Activated gamma-delta T cell (primary cell): Measurements from ENCODE around the gene ZNF546.
"Not testable (repeated sequence)": the region's sequence is repeated elsewhere in the genome, so short reads cannot be mapped to it uniquely, and the experiment has no call there.

Experiments
- DNase-seq: peaks from one replicate; lab custom pipeline; 2025; lab: John Stamatoyannopoulos, UW
- total RNA-seq, 2 donors: gene quantifications; one replicate each; lab custom pipeline; 2026; lab: John Stamatoyannopoulos, UW

ZNF546 gene
- 28.2 to 35.4 reads per million in 2 donors for total RNA-seq

DNA sequence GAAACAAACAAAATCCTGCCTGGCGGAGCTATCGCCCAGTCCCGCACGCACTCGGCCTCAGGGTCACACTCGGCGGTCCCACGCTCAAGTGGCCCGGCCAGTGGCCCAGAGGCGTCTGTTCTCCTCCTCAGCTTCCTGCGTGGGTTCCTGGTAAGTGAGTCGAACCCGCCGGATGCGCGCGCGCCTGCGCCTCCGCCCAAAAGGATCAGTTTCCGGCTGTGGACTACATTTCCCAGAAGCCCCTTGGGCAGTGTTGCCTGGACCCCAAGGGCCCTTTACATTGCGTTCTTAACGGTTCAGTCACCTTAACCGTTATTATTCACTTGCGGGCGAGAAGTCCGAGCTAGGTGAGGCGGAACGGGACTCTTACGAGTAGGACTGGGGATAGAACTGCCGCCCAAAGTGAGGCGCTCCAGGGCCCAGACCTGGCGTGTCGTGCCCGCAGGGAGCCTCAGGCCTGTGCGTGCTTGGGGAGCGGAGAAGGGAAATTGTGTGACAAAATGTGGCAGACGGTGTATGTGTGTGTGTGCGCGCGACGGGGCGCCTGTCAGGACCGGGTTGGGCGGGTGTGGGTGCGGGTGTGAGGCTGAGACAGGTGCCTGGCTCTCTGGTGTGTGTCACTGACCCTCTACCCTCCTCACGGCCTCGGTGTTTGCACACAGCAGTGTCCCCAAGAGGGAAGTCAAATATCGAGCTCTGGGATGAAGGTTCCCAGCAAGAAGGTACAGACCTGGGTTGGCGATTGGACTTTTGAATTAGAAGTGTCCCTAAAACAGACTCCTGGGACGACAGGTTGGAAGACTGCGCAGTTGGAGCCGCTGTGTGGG, at the start of gene ZNF546:
Gene ZNF546 (plus strand): TSS at position 250 of the 827 bp plus-strand sequence. CDS start 1,267 bp downstream, outside the sequence.
- peak; percentile 81 for DNase-seq

DNA sequence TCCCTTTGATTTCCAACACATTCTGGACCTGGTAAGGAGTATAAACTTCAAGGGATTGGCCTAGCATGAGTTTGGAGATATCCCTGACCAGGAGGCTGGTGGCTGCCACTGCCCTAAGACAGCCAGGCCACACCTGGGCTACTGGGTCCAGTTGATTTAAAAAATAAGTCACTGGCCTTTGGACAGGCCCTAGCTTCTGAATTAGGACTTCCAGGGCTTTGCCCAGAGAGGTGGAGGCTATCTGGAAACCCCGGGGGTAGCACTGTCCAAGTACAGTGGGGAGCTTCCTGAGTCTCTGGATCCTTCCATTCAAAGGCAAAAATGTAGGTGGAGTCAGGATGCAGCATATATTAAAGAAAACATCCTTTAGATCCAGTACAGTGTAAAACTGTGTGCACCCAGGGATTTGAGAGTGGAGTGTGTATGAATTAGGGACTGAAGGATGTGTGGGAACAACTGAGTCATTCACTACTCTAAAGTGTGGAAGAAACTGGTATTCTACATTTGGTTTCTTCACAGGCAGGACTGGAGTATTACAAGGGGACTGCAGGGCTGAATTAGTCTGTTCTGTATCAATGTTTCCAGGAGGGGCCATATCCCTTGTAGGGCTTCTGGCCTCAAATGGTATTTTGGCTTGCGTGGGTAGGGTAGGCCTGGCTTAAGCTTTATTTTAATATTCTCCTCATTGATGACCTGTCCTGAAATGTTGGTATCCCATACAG, 47.7 kb upstream of the ZNF546 start:
- no peak for DNase-seq

DNA sequence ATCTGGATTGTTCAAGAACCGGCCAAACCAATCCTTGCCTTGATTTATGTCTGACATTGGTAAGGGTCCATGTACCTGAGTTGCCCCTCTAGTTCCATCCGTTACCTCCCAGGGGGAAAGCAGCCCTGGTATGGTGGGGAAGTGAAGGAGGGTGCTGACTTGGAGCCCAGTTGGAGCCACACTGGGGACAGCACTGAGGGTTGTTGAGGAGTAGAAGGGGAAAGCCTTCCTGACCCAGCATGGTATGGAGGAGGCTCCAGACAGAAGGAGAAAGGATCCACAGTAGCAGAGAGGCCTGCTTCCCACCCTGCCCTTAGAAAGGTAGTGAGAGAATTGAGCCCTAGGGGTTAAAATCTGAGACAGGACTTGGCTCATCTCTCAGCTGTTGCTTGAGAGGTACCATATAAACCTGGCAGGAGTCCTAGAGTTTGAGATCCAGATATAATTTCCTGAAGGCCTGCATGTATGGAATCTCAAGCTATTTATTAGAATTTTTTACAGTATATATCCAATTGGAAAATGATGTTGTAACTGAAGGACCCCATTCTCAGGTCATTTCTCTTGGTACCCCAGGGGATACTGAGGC, 45.7 kb upstream of the ZNF546 start:
- no peak for DNase-seq

DNA sequence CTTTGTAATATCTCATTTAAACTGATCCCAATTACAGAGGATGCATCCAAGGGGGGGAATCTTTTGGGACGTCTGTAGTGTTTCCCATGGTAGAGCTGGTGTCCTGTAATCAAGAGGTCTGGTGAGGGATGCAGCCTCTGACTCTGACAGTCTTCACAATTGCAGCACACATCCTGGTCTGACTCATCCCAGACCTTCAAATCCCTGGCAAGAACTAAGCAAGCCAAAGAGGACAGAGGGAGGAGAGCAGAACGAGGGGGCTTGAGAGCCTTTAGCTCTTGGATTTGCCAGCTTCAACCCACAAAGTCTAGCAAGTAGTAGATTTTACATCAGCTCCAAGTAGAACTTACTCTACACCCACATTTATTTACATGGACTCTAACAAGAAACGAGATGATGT, 45.2 kb upstream of the ZNF546 start:
- DNase-seq = no peak

DNA sequence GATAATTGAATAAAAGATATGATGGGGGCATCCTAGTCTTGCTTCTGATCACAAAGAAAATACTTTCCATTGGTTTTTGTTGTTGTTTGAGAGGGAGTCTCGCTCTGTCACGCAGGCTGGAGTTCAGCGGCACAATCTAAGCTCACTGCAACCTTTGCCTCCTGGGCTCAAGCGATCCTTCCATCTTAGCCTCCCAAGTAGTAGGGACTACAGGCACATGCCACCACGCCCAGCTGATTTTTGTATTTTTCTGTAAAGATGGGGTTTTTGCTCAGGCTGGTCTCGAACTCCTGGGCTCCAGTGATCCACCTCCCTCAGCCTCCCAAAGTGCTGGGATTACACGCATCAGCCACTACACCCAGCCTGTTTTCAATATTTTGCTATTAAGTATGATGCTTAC, 42.9 kb upstream of the ZNF546 start:
- DNase-seq = no peak

DNA sequence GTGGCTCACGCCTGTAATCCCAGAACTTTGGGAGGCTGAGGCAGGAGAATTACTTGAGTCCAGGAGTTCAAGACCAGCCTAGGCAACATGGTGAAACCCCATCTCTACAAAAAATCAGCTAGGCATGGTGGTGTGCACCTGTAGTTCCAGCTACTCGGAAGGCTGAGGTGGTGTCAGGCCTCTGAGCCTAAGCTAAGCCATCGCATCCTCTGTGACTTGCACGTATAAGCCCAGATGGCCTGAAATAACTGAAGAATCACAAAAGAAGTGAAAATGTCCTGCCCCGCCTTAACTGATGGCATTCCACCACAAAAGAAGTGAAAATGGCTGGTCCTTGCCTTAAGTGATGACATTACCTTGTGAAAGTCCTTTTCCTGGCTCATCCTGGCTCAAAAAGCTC, 39.0 kb upstream of the ZNF546 start:
- not testable (repeated sequence) for DNase-seq

DNA sequence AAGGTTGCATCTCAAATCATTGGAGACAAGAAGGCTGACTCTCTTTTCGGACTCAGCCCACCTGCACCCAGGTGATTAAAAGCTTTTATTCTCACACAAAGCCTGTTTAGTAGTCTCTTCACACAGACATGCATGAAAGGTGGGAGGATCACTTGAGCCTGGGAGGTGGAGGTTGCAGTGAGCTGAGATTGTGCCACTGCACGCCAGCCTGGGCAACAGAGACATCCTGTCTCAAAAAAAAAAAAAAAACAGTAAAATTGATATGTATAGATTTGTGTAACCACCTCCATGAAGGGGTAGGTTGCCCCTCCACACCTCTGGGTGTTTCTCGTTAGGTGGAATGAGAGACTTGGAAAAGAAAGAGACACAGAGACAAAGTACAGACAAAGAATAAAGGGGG, 37.9 kb upstream of the ZNF546 start:
- not testable (repeated sequence) for DNase-seq

DNA sequence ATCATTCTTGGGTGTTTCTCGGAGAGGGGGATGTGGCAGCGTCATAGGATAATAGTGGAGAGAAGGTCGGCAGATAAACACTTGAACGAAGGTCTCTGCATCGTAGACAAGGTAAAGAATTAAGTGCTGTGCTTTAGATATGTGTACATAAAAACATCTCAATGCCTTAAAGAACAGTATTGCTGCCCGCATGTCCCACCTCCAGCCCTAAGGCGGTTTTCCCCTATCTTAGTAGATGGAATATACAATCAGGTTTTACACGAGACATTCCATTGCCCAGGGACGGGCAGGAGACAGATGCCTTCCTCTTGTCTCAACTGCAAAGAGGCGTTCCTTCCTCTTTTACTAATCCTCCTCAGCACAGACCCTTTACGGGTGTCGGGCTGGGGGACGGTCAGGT, 37.5 kb upstream of the ZNF546 start:
- not testable (repeated sequence) for DNase-seq

DNA sequence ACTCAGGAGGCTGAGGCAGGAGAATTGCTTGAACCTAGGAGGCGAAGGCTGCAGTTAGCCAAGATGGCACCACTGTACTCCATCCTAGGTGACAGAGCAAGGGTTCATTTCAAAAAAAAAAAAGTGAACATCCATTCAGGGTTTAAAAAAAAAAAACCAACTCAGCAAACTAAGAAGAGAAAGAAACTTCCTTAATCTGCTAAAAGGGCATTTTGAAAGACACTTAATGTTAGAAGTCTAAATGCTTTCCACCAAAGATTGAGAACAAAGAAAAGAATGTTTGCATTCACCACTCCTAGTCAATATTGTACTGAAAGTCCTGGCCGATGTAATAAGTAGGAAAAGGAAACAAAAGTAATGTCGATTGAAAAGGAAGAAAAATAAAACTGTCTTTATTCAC, 33.0 kb upstream of the ZNF546 start:
- no peak for DNase-seq

DNA sequence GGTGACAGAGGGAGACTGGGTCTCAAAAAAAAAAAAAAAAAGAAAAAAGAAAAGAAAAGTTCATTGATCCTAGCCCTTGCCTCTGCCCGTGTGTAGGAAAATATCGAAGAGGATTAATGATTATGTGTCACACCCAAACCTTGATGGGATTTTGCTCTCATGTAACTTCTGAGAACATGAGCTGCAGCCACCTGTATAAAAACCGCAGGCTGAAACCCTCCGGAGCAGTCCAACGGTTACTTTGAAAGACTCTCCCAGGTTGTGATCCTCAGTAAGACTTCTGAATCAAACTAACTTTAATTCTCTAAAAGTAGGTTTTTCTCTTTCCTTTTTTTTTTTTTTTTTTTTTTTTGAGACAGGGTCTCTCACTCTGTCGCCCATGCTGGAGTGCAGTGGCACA, 30.2 kb upstream of the ZNF546 start:
- DNase-seq = no peak

DNA sequence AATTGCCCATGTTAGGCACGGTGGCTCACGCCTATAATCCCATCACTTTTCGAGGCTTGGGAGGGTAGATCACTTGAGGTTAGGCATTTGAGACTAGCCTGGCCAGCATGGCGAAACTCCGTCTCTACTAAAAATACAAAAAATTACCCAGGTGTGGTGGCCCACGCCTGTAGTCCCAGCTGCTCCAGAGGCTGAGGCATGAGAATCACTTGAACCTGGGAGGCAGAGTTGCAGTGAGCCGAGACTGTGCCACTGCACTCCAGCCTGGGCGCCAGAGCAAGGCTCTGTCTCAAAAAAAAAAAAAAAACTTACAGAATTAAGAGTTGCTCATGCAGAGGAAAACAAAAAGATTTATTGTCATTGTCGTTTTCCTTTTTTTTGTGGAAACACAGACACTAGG, 29.3 kb upstream of the ZNF546 start:
- DNase-seq = no peak

DNA sequence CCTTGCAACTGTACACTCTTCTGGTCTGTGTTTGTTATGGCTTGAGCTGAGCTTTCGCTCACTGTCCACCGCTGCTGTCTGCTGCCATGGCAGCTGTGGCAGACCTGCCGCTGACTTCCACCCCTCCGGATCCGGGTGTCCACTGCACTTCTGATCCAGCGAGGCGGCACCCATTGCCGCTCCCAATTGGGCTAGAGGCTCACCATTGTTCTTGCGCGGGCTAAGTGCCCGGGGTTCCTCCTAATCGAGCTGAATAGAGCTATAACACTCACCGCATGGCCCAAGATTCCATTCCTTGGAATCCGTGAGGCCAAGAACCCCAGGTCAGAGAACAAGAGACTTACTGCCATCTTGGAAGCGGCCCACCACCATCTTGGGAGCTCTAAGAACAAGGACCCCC, 28.1 kb upstream of the ZNF546 start:
- DNase-seq = no peak

DNA sequence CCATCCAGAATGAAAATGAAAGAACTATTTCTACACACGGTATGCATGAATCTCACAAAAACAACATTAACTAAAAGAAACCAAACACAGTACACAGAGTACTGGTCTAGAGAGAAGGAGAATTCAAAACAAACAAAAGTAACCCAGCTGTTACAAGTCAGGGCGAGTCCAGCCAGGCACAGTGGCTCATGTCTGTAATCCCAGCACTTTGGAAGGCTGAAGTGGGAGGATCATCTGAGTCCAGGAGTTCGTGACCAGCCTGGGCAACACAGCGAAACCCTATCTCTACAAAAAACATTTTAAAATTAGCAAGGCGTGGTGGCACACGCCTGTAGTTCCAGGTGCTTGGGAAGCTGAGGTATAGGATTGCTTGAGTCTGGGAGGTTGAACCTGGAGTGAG, 27.6 kb upstream of the ZNF546 start:
- no peak for DNase-seq

DNA sequence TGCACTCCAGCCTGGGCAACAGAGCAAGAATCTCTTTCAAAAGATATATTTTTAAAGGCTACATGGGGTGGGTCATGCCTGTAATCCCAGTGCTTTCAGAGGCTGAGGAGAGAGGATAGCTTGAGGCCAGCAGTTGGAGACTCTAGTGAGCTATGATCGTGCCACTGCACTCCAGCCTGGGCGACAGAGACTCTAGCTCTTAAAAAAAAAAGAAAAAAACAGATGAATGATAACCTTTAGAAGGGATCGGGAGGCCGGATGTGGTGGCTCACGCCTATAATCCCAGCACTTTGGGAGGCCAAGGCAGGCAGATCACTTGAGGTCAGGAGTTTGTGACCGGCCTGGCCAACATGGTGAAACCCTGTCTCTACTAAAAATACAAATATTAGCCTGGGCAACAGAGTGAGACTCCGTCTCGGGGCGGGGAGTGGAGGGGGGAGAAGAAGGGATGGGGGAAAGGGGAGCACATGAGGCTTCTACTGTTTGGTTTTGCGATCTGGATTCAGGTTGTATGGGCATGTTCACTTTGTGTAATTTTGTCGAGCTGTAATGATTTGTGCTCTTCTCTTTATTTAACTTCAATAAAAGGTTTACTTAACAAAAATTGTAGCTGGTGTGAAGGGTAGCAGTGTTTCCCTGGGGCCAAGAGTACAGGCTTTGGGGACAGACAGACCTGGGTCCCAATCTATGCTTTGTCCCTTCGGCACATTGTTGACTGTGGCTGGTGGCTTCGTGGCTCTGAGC, 27.0 kb upstream of the ZNF546 start:
- DNase-seq = no peak

DNA sequence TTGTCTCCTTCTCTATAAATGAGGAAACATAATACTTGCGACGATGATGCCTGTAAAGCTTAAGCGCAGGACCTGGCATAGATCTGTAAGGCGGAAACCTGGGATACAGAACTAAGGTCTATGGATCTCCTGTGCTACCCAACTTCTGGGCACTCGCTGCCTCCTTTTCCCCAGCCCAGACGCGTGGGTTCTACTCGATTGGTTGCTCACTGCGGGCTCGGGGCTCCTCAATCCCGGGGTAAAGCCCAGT, 26.5 kb upstream of the ZNF546 start:
- no peak for DNase-seq

DNA sequence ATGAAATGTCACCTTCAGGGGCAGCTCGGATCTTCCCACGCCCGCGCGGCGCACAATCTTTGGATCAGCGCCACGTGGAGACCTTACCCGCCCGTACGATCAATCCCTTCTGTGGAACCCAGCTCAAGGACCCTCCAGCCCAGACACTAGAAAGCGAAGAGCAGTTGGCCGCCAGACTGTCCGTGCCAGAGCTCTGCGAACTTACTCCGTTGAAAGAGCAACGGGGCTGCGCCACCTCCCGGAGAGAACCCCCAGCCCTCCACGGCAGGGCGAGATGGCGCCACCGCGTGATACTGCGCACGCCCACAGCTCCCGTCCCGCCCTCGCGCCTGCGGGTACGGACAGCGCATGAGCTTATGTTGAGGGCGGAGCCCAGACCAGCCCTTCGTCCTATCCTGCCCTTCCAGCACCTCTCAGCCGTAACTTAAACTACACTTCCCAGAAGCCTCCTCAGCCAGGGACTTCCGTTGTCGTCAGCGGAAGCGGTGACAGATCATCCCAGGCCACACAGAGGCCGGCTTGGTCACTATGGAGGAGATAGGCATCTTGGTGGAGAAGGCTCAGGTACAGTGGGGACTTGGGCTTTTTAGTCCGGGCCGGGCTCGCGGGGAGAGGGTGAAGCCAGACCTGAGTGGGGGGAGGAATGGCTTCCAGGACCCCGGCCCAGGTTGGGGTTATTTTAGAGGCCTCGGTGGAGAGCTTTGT, 26.0 kb upstream of the ZNF546 start, which contains the start of gene PSMC4:
Gene PSMC4 (plus strand): TSS at position 491 of the 705 bp plus-strand sequence. CDS start 38 bp downstream, at position 529.
- peak; percentile 95 for DNase-seq

DNA sequence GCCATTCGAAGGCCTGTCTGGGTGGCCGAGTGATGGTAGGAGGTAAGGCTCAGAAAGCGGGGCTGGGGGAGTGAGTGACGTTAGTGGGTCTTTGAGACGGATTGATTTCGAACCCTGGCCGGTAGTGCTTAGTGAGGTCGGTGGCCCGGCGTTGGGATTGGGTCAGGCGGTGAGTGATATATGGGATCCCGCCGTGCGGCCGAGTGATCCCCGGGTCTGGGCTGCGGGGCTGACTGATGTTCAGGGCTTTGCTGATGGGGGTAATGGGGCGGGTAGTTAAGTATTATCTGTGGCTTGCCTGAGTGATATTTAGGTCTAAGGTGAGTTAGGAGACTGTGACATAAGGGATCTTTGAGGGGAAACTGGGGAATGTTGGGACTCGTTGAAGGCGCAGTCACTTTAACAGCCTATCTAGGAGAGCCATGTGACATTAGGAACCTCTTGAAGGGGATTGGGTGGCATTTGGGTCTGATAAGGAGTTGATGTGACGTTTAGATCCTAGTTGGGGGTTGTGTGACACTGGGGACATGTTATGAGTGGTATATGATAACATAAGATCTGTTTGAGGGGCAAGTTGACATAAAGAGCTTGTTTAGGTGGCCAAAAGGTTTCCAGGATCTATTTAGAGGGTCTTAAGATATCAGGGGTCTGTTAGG, 25.4 kb upstream of the ZNF546 start:
- no peak for DNase-seq

DNA sequence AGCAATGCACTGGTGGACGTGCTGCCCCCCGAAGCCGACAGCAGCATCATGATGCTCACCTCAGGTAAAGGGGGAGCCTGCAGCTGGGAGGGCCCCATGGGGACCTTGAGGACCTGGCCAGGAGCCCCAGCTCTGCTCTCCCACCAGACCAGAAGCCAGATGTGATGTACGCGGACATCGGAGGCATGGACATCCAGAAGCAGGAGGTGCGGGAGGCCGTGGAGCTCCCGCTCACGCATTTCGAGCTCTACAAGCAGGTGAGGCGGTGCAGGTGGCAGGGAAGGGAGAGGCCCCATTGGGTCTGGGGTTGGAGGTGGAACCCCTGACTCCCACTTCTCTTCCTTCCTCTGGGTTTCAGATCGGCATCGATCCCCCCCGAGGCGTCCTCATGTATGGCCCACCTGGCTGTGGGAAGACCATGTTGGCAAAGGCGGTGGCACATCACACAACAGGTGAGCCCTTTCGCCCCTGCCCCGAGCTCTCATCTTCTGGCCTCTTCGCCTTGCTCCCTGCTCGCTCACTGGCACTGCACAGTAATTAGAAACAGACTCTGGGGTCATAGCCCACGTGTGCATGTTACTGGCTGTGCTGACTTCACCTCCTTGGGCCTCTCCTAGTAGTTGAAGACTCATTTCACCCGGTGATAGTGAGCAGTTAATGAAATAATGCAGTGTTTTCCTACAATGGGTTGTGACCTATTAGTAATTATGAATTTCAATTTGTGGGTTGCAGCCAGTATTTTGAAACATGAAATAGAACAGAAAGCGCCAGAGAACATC, 22.3 kb upstream of the ZNF546 start:
- DNase-seq = no peak

DNA sequence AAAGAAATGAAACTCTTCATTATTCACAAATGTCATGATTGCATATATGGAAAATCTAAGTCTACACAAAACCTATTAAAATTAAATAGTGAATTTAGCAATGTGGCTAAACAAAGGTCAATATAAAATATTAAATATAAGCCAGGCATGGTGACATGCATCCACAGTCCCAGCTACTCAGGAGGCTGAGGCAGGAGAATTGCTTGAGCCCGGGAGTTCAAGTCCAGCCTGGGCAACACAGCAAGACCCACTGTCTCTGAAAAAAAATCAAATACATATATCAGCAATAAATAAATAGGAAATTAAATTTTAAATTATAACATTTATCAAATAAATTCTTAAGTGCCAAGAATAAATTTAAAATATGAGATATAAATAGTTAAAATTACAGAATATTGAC, 14.0 kb upstream of the ZNF546 start:
- no peak for DNase-seq

DNA sequence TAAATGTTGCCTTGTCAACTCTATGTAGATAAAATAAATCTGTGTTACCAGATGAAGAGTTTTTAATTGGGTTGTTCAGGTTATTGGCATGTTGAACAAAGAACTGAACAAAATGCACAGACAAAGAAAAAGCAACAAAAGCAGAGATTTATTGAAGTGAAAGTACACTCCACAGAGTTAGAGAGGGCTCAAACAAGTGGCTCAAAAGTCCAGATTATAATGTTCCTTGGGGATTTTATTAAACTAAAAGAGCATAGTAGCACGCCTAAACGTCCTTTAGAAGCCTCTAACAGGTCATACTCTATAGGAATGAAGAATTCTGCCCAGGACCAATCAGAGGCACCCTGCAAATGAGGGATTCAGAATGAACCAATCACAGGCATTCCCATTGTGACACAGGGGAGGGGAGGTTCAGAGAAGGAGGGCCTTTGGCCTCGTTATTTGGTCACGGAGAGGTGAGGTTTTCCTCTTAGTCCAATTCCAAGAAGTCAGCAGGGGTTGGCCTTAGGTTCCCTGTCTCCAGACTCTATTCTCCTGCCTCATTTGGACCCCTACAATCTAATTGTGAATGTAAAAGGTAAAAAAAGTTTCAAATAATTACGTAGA, 13.1 kb upstream of the ZNF546 start:
- DNase-seq = no peak
